Right lobe of liver (tissue), 6 donors: ENCODE data around the gene MTCH1. TPM values are rescaled to one million over a fixed set of nuclear protein-coding genes. Genes with fewer than 3 reads are reported as not detected.

Experiments used
- ATAC-seq, 4 donors: fragments of 200-7000 bp; cut with Tn5 transposase; one replicate each; pipeline ENCODE4 v1.9.1; 2020; ENCODE audit warnings: mild to moderate bottlenecking in 4 of 4, moderate library complexity in 4 of 4
- DNase-seq, 3 donors: peaks; one replicate each; pipeline ENCODE4 v3.0.0-alpha.2; 2020
- H3K27ac ChIP-seq, 3 donors: fragments of 200-600 bp; one replicate each; pipeline ENCODE4 v1.8.0; 2022
- H3K27me3 ChIP-seq, 2 donors: fragments of 200-600 bp; one replicate each; pipeline ENCODE4 v1.8.0; 2022
- H3K36me3 ChIP-seq, 4 donors: fragments of 200-600 bp; sonication (generic) in 1 of 4; one replicate each; pipeline versions ENCODE4 v1.5.1 to v1.8.0; 2017 to 2022; ENCODE audit warnings: control low read depth in 1 of 4
- H3K4me1 ChIP-seq, 4 donors: fragments of 200-600 bp; sonication (generic) in 1 of 4; one replicate each; pipeline versions ENCODE4 v1.5.1 to v1.8.0; 2017 to 2022; ENCODE audit warnings: control low read depth in 1 of 4
- H3K4me3 ChIP-seq, 3 donors: fragments of 200-600 bp; one replicate each; pipeline ENCODE4 v1.8.0; 2022
- H3K9me3 ChIP-seq, 4 donors: fragments of 200-600 bp; sonication (generic) in 1 of 4; one replicate each; pipeline versions ENCODE4 v1.5.1 to v1.8.0; 2017 to 2022; ENCODE audit warnings: control low read depth in 1 of 4
- POLR2A ChIP-seq: fragments of 450-650 bp; IDR thresholded peaks from one replicate; pipeline ENCODE4 v1.6.1; 2017; ENCODE audit warnings: antibody characterized with exemption, mild to moderate bottlenecking
- WGBS: methylation state at CpG from one replicate; pipeline ENCODE4 v1.1.6; 2018; ENCODE audit warnings: low coverage, low lambda C conversion rate; ENCODE audit not compliant: insufficient coverage; ENCODE audit errors: missing lambda C conversion rate; 5-methylcytosine and 5-hydroxymethylcytosine counted together
- intact Hi-C, 2 donors: fragments of 100-400 bp; cut with DNase I; formaldehyde crosslinking; loops; one replicate each; pipeline versions ENCODE4 v1.11.2 to v1.14.1; 2022
- total RNA-seq, 6 experiments: library from RNA; depleted of rRNA in 2 of 6; stranded (reverse); fragments of >200 nt in 2 of 6; fragmentation: NEBNext Ultra II Directional in 3 of 6; extraction: Animal tissue kit (Norgen Biotek cat#: 25700) in 3 of 6; gene quantifications; one replicate each; pipeline versions ENCODE4 v1.1.0 to v1.2.4, GENCODE V29; 2016 to 2023
- TF ChIP-seq, protein P1 (sequence below), 4 donors: fragments of 200-600 bp in 3 of 4; fragments of 450-650 bp in 1 of 4; IDR thresholded peaks; one replicate each; pipeline versions ENCODE4 v1.5.1 to v1.8.0; 2016 to 2022; ENCODE audit warnings: antibody characterized with exemption in 4 of 4, mild to moderate bottlenecking in 2 of 4
- donor health status: DM: no; HTN: yes; CAD: no.
- donor health status: DM: no; HTN: no; CAD: no.
- donor health status: DM: no; HTN: no; CAD: no.
- donor health status: DM: no; HTN: yes; CAD: no.
- donor health status: DM: no; HTN: yes; CAD: no.

The MTCH1 gene
- total RNA-seq, 6 experiments from 2014 or later = 56.3 to 73.7 (median 63.3) TPM

- WGBS = 65% methylated on average over 5 of the region's 5 CpGs
- no peaks in the 10 kb centered on the region for H3K4me1 ChIP-seq
- H3K9me3 ChIP-seq = no peaks in the 10 kb centered on the region
- no peak overlapping the region for H3K27ac ChIP-seq
- ATAC-seq = no peak
- TF ChIP-seq, protein P1, sequence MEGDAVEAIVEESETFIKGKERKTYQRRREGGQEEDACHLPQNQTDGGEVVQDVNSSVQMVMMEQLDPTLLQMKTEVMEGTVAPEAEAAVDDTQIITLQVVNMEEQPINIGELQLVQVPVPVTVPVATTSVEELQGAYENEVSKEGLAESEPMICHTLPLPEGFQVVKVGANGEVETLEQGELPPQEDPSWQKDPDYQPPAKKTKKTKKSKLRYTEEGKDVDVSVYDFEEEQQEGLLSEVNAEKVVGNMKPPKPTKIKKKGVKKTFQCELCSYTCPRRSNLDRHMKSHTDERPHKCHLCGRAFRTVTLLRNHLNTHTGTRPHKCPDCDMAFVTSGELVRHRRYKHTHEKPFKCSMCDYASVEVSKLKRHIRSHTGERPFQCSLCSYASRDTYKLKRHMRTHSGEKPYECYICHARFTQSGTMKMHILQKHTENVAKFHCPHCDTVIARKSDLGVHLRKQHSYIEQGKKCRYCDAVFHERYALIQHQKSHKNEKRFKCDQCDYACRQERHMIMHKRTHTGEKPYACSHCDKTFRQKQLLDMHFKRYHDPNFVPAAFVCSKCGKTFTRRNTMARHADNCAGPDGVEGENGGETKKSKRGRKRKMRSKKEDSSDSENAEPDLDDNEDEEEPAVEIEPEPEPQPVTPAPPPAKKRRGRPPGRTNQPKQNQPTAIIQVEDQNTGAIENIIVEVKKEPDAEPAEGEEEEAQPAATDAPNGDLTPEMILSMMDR (IDR thresholded peaks at IDR 0.05) = no peak
- no peak for TF ChIP-seq POLR2A
- intact Hi-C loops = no loop called here
- H3K36me3 ChIP-seq = peaks cover 0 to 11% (median 4%) of the 10 kb centered on the region in 4 donors
- H3K27me3 ChIP-seq = no peaks in the 10 kb centered on the region
- no peak overlapping the region for H3K4me3 ChIP-seq
- no peak for DNase-seq
Observed at GRCh38 chr6:36924778-36925374, 61.1 kb downstream of the MTCH1 start.

GRCh38 chr6:36924131-36924530, 61.9 kb downstream of the MTCH1 start:
- Histone ChIP-seq H3K4me1 (no peaks in the 10 kb centered on the region), H3K36me3 (peaks cover 0 to 16% (median 6%) of the 10 kb centered on the region in 4 donors), H3K4me3 (no peak overlapping the region), H3K27me3 (no peaks in the 10 kb centered on the region), H3K9me3 (no peaks in the 10 kb centered on the region), H3K27ac (no peak overlapping the region)
- TF ChIP-seq POLR2A = no peak
- TF ChIP-seq, protein P1 (IDR thresholded peaks at IDR 0.05) = no peak
- intact Hi-C loops = no loop called here
- WGBS = 100% methylated on average over 2 of the region's 4 CpGs
- DNase-seq = no peak
- ATAC-seq = no peak

GRCh38 chr6:36920546-36920945, 65.5 kb downstream of the MTCH1 start:
- no peaks in the 10 kb centered on the region for H3K4me1 ChIP-seq
- DNase-seq (no peak), ATAC-seq (peak in 1 of 4 donors; percentile 21)
- intact Hi-C loops = no loop called here
- no peak overlapping the region for H3K4me3 ChIP-seq
- no peak for TF ChIP-seq POLR2A
- TF ChIP-seq, protein P1 (IDR thresholded peaks at IDR 0.05) = no peak
- peaks cover 0 to 29% (median 18%) of the 10 kb centered on the region in 4 donors for H3K36me3 ChIP-seq
- no peaks in the 10 kb centered on the region for H3K9me3 ChIP-seq
- 88% methylated on average over 5 of the region's 5 CpGs for WGBS
- H3K27me3 ChIP-seq = no peaks in the 10 kb centered on the region
- no peak overlapping the region for H3K27ac ChIP-seq

GRCh38 chr6:36920049-36920448, 65.9 kb downstream of the MTCH1 start:
- DNase-seq = peak in 1 of 3 donors; percentile 36
- intact Hi-C loops = no loop called here
- Histone ChIP-seq H3K9me3 (no peaks in the 10 kb centered on the region), H3K27me3 (no peaks in the 10 kb centered on the region), H3K4me3 (no peak overlapping the region), H3K27ac (no peak overlapping the region), H3K36me3 (peaks cover 0 to 30% (median 19%) of the 10 kb centered on the region in 4 donors), H3K4me1 (no peaks in the 10 kb centered on the region)
- no peak for TF ChIP-seq POLR2A
- TF ChIP-seq, protein P1 (IDR thresholded peaks at IDR 0.05) = no peak
- WGBS = 93% methylated on average over 4 of the region's 4 CpGs
- peak in 2 of 4 donors; percentile 59 to 94 for ATAC-seq

Other genes with a start within 250 kb of the MTCH1 start
- gene CPNE5, start 146.8 kb downstream of the MTCH1 start, total RNA-seq = under 1 TPM; 0.12 to 0.84 (median 0.23) TPM
- 10 to 100 TPM; 11.2 to 29.2 (median 16.5) TPM for gene PPIL1, start 111.4 kb downstream of the MTCH1 start, total RNA-seq
- gene C6orf89, start 100.2 kb downstream of the MTCH1 start, total RNA-seq = 10 to 100 TPM; 29.0 to 37.0 (median 32.1) TPM
- gene PI16, start 31.5 kb downstream of the MTCH1 start, total RNA-seq = under 1 TPM in 2 of 6 experiments, not detected in 4; 0.11 to 0.42 TPM
- gene FGD2, start 19.5 kb upstream of the MTCH1 start, total RNA-seq = 10 to 100 TPM in 2 of 6 experiments, 1 to 10 TPM in 4; 6.6 to 15.6 (median 9.6) TPM
- gene PIM1, start 184.0 kb upstream of the MTCH1 start, total RNA-seq = 10 to 100 TPM in 5 of 6 experiments, 1 to 10 TPM in 1; 5.1 to 45.2 (median 13.0) TPM